NCI-H524 treated with DMSO at 0.1 percent for 48 hours (cell line): ENCODE results near the gene MYO3B.
"Not testable (repeated sequence)": the region's sequence is repeated elsewhere in the genome, so short reads cannot be mapped to it uniquely, and the experiment has no call there.

Experiments used
- DNase-seq: peaks from one replicate; lab custom pipeline; 2025; lab: John Stamatoyannopoulos, UW

Gene MYO3B

GRCh38 chr2:170425281-170425751, 247.4 kb downstream of the MYO3B start:
- no peak for DNase-seq

DNA sequence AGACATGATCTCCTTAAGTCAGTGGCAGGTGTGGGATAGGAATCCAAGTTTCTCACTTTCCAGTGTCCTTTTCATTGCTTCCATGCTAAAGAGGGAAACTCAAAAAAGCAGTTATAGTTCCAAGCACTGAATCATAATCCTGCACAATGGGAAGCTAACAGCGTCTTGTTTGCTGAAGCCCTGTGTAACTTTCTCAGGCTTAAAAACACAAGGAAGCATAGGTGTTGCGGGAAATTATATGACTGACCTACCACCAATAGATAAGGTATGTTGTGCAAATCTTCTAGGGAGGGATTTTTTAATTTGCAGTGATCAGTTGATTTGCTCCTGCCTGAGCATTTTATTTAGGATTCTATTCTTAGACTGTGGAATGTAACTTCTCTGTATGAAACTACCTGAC, 250.9 kb downstream of the MYO3B start:
- no peak for DNase-seq

GRCh38 chr2:170432823-170433222, 254.9 kb downstream of the MYO3B start:
- no peak for DNase-seq

DNA sequence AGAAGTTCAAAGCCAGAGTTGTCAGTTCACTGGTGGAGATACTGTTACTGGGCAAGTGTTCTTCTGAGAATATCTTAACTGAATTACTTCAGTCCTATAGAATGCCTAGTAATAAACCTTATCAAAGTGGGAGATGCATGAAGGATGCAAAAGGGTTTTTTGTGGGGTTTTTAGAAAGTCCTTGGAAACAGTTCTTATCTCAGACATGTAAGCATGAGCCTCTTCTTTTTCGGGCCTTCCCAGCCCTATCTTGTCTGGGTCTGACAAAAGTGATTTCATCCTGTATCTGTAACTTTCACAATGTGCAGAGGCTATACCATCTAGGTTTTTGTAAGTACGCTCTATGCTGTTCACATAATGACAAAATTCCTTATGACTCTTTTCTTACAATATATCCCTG, 255.5 kb downstream of the MYO3B start:
- DNase-seq: no peak

DNA sequence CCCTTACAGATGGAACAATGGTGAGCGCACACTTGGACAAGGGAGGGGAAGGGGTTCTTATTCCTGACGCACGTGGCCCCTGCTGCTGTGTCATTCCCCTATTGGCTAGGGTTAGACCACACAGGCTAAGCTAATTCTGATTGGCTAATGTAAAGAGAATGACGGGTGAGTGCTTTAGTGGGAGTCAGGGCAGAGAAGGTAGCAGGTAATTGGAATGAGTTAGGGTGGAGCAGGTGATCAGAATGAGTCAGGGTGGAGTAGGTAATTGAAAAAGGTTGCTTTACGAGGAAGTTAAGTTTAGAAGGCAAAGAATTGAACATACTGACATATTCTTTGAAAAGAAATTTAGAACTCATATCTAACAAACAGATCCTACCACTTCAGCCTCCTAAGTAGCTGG, 256.4 kb downstream of the MYO3B start:
- not testable (repeated sequence) for DNase-seq

DNA sequence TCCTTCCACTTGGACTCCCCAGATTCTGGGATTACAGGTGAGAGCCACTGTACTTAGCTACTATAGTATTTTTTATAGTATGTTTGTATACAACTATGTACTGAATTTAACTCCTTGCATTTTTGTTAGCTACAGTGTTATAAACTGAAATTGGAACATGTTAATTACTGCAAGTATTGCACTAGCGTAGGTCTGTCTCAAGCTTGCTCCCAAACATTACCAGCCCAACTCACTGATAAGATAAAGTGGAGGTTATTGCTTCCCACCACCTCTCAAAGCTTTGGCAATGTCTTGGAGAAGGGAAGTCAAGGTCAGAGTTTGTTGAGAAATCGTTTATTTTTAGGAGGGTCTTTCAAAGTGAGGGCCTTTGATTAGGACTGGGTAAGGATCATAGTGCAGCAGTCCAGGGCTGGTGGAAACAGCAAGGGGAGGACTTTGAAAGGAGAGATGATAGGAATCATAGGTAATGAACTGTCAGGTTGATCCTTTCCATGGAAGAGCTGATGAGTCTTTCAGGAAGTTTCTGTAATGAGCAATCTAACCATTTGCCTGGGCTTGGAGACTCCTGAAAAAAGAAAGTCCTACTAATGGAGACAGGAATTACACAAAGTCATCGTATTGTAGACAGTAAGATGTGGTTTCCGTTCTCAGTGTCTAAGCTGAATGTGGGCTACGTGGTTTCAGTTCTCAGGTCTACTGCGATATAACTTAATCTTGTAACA, 257.1 kb downstream of the MYO3B start:
- no peak for DNase-seq

DNA sequence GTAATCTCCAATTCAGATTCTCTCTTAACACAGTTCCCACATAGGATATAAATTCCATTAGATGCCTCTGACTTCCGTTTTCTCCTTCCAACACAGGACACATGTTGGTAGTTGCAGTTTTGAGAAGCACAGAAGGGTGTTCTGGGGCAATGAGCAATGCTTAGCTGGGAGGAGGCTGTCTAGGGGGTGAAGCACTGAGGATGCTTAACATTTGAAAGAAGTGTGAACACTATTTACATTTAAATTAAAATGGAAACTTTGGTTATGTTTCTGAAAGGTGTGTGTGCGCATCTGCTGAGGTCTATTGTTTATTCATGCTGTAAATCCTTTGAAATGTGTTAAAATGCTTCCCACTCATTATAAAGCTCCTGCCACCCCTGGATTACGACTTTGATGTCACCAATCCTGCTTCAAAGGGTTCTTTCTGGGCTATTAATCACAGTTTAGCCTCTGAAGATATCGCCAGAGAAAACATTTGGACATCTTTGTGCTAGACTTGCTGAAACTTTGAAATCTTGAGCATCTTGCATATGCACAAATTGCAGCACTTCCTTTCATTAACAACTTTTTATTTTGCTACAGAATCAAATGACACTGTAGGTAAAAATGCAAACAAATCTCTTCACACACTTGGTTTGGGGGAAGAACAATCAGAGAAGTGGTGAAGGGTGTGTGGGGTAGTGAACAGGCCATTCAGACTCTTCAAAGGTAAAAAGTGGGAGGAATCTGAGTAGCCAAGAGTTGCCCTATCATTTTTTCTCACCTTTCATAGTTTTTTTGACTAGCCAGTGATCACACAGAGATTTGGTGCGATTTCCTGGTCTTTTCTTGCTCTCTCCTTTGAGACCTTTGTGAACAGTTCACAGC, 258.4 kb downstream of the MYO3B start:
- no peak for DNase-seq

GRCh38 chr2:170446078-170446477, 268.1 kb downstream of the MYO3B start:
- no peak for DNase-seq

- no peak for DNase-seq
These were observed 271.1 kb downstream of the MYO3B start for GRCh38 chr2:170449034-170449433.

DNA sequence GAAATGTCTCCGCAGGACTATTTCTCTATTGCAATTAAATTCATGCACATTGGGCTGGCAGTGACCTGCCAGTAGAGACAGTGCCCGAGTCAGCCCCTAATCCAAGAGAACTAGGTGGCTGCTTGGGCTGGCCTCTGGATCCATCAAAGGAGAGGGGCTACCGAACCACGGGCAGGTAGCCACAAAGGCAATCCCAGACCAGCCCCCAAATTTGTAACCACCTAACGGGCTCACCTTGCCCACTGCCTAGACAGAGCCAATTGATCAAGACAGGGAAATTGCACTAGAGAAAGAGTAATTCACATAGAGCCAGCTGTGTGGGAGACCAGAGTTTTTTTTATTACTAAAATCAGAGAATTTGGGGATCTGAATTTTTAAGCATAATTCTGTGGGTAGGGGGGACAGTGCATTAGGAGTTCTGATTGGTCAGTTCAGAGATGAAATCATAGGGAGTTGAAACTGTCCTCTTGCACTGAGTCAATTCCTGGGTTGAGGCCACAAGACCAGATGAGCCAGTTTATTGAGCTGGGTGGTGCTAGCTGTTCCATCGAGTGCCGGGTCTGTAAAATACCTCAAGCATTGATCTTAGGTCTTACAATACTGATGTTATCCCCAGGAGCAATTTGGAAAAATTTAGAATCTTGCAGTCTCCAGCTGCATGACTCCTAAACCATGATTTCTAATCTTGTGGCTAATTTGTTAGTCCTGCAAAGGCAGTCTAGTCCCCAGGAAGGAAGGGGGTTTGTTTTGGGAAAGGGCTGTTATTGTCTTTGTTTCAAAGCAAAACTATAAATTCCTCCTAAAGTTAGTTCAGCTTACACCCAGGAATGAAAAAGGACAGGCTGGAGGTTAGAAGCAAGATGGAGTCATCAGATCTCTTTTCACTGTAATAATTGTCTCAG, 276.8 kb downstream of the MYO3B start:
- no peak for DNase-seq

- no peak for DNase-seq
These were observed 277.9 kb downstream of the MYO3B start for GRCh38 chr2:170455617-170456426.

DNA sequence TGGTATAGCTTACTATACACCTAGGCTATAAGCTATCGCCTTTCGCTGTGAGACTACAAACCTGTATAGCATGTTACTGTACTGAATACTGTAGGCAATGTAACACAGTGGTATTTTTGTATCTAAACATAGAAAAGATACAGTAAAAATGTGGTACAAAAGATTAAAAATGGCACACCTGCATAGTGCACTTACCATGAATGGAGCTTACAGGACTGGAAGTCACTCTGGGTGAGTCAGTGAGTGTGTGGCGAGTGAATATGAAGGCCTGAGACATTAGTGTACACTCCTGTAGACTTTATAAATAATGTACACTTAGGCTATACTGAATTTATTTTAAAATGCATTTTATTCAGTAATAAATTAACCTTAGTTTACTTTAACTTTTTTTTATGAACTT, 279.0 kb downstream of the MYO3B start:
- no peak for DNase-seq

- DNase-seq: no peak
These were observed 279.8 kb downstream of the MYO3B start for GRCh38 chr2:170457742-170458141.

- peak; percentile 58 for DNase-seq
These were observed 283.9 kb downstream of the MYO3B start for GRCh38 chr2:170461889-170462288.

DNA sequence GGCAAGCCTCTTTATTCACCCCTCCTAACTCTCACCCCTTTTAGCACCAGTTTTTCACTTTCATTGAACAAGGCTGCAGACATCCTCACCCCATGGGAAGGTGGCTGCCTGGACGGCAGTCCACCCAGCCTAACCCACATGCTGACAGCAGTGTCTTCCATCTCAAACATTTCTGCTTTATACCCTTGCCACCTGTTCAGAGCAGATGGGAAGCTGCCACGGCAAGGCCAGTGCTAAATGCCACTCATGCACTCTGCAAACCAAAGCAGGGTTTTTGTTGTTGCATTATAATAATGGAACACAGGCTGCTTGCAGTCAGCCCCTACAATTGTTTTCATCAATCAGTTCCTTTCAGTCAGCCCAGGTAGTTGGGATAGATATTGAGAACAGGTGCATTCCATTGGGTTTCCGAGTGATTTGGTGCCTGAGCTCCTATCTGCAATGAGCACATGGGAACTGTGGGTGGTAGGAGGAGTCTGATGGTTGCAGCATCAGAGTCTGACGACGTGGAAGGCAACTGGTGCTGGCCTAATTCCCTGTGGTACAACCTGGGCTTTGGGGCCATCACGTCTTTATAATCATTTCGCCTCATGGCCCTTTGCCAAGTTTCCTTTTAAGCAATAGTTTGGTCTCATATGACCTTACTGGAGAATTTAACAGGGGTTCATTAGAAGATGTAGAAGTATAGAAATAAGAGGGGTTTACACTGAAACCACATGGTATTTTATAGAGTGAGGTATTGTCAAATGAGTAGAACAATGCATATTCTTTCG, 284.7 kb downstream of the MYO3B start:
- peak; percentile 73 for DNase-seq

DNA sequence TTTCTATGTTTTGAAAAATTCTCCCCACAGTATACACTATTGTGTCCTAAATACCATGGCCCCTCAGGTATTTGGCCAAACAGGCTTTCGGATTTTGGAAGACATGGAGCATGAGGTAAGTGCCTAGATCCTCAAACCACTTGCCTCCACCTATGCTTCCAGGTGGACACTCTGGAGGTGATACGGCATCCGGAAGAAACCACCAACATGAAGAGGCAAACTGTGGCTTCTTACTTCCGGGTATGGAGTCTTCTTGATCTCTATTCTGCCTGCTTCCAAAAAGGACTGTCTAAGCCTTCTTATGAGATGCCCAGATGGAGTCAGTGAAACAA, 285.2 kb downstream of the MYO3B start:
- no peak for DNase-seq

- no peak for DNase-seq
These were observed 286.3 kb downstream of the MYO3B start for GRCh38 chr2:170464268-170464667.

DNA sequence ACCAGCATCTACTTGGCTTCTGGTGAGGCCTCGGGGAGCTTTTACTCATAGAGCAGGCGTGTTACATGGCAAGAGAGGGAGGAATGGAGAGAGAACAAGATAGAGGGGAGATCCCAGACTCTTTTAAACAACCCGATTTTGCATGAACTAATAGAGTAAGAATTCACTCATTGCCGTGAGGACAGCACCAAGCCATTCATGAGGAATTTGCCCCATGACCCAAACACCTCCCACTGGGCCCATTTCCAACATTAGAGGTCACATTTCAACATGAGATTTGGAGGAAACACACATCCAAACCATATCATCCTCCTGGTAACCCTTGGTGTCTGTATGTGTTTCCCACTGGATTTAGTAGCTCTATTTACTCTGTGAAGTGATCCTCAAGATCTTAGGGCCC, 287.3 kb downstream of the MYO3B start:
- no peak for DNase-seq

DNA sequence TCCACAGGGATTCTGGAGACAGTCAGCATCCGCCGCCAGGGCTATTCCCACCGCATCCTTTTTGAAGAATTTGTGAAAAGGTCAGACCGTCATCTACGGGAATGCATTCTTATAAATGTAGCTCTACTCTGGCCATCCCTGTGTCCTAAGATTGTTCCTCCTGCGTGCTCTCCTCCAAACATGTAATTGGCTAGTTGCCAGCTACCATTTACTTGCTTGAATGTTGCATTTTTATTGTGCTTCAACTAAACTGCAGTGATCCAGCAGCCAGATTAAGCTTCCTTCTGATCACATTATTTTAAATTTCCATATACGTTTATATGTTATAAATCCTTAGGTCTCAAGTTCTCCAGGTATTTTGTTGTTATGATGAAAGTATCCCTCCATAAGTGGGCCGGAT, 288.7 kb downstream of the MYO3B start:
- no peak for DNase-seq

- peak; percentile 19 for DNase-seq
These were observed 289.8 kb downstream of the MYO3B start for GRCh38 chr2:170467568-170468422.
